Upper lobe of left lung (tissue), 4 donors: ENCODE results near the gene EVI2A.

Experiments
- CTCF ChIP-seq, 6 experiments: fragments of 450-650 bp in 4 of 6; fragments of 200-600 bp in 2 of 6; sonication (generic) in 2 of 6; IDR thresholded peaks; one replicate each; pipeline ENCODE4 v1.5.1; 2016 to 2019; ENCODE audit warnings: antibody characterized with exemption in 6 of 6
- EP300 ChIP-seq, 4 donors: sonication (generic); formaldehyde crosslinking; IDR thresholded peaks; one replicate each; pipeline ENCODE4 v1.5.1; 2017; ENCODE audit warnings: antibody characterized with exemption in 4 of 4, control low read depth in 2 of 4
- POLR2A ChIP-seq, 4 donors: fragments of 450-650 bp; IDR thresholded peaks; one replicate each; pipeline ENCODE4 v1.5.1; 2016 to 2017; ENCODE audit warnings: antibody characterized with exemption in 4 of 4, mild to moderate bottlenecking in 2 of 4

DNA sequence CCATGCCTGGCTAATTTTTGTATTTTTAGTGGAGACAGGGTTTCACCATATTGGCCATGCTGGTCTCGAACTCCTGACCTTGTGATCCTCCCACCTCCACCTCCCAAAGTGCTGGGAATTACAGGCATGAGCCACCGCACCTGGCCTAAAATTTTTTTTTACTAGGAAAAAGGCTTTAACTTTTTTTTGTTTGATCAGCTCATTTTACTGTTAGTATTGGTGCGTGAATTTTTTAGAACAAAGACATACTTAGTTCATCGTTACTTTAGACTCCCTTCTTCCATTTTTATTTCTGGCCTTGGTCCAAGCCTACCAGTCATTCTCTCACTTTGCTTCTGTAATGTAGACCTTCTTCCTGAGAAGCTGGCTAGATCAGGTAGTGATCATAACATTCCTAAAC, 44.7 kb upstream of the EVI2A start:
- no peak for TF ChIP-seq POLR2A (IDR thresholded peaks at IDR 0.05)
- no peak for TF ChIP-seq CTCF (IDR thresholded peaks at IDR 0.05)
- TF ChIP-seq EP300 (IDR thresholded peaks at IDR 0.05): no peak
